Lower leg skin (tissue), 4 donors: Measurements from ENCODE around the gene TENM4. TPM values are rescaled to one million over a fixed set of nuclear protein-coding genes. Genes with fewer than 3 reads are reported as not detected.
A peak's percentile ranks its signal among the peaks of the same experiment; 100 is the strongest.
"Not testable (repeated sequence)": the region's sequence is repeated elsewhere in the genome, so short reads cannot be mapped to it uniquely, and the experiment has no call there.

Experiments used
- DNase-seq, 2 donors: peaks; one replicate each; pipeline ENCODE4 v3.0.0-alpha.2; 2019; ENCODE audit warnings: low spot score in 2 of 2
- H3K4me3 ChIP-seq: fragments of 200-600 bp; sonication (generic); 2 replicates; pipeline ENCODE4 v1.5.1; 2017; ENCODE audit warnings: mild to moderate bottlenecking, low read depth; ENCODE audit not compliant: poor library complexity, severe bottlenecking
- POLR2A ChIP-seq, 2 donors: fragments of 450-650 bp; IDR thresholded peaks; one replicate each; pipeline ENCODE4 v1.6.1; 2016 to 2017; ENCODE audit warnings: antibody characterized with exemption in 2 of 2, mild to moderate bottlenecking in 1 of 2, moderate library complexity in 1 of 2
- WGBS, 2 donors: methylation state at CpG; one replicate each; pipeline ENCODE4 v1.1.5; 2018; 5-methylcytosine and 5-hydroxymethylcytosine counted together
- intact Hi-C: fragments of 100-400 bp; cut with DNase I; formaldehyde crosslinking; loops from one replicate; pipeline ENCODE4 v1.15.0; 2023; ENCODE audit warnings: low total_unique reads
- total RNA-seq, 4 donors: library from RNA; depleted of rRNA; stranded (reverse); fragments of >200 nt; gene quantifications; one replicate each; pipeline ENCODE4 v1.1.0, GENCODE V29; 2016
- TF ChIP-seq, protein P1 (sequence below), 3 donors: fragments of 450-650 bp; IDR thresholded peaks; one replicate each; pipeline ENCODE4 v1.5.1; 2016; ENCODE audit warnings: antibody characterized with exemption in 3 of 3, mild to moderate bottlenecking in 3 of 3, moderate library complexity in 2 of 3

TENM4 gene
- total RNA-seq, 4 donors from 2014 or later, result 34.4 to 41.1 (median 36.6) TPM

DNA sequence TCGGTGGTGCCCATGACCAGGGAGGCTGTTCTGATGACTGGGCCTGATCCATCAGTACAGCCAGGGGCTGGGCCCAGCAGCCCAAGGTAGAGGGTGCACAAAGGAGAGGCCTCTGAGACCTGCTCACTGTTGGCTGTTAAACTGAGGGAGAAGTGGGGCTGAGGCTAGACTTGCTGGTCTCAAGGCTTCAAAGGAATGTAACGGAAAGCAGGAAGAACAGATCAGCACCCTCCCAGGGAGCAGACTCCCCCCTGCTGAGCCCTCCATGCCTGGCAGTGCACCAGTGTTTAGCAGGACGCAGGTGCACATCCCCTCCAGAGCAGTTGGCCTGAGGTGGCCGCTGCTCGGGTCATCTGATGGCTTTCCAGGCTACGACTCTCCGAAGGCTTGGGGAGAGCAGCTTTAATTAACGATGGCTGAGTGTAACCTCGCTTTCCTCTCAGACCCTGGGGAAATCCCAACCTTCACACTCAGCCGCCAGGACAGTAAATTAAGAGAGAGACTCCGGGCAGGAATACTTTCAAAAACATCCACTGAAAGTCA, 610.5 kb downstream of the TENM4 start:
- TF ChIP-seq POLR2A (IDR thresholded peaks at IDR 0.05), result no peak
- TF ChIP-seq, protein P1, sequence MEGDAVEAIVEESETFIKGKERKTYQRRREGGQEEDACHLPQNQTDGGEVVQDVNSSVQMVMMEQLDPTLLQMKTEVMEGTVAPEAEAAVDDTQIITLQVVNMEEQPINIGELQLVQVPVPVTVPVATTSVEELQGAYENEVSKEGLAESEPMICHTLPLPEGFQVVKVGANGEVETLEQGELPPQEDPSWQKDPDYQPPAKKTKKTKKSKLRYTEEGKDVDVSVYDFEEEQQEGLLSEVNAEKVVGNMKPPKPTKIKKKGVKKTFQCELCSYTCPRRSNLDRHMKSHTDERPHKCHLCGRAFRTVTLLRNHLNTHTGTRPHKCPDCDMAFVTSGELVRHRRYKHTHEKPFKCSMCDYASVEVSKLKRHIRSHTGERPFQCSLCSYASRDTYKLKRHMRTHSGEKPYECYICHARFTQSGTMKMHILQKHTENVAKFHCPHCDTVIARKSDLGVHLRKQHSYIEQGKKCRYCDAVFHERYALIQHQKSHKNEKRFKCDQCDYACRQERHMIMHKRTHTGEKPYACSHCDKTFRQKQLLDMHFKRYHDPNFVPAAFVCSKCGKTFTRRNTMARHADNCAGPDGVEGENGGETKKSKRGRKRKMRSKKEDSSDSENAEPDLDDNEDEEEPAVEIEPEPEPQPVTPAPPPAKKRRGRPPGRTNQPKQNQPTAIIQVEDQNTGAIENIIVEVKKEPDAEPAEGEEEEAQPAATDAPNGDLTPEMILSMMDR (IDR thresholded peaks at IDR 0.05), result no peak
- H3K4me3 ChIP-seq, result no peak overlapping the region
- peak in 1 of 2 donors; percentile 50 for DNase-seq
- 86 to 91% methylated on average over 11 of the region's 11 CpGs for WGBS, 2 donors
- intact Hi-C loops, result no loop called here

DNA sequence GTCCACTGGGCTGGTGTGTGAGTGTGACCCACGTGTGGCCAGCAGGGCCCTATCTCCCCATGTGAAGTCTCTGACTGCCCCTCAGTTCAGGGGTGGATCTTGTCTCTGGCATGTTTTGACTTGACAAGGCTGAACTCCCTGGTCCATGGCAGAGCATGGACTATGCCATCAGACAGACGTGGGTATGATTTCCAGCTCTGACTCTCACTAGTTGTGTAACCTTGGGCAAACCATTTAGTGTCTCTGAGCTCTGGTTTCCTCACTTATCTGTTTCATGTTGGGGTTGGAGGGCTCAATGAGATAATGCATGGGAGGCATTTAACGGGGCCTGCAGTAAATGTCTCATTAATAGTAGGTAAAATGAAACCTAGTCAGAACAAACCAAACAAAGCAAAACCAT, 611.7 kb downstream of the TENM4 start:
- WGBS, 2 donors, result 85% methylated on average over 3 of the region's 3 CpGs
- TF ChIP-seq POLR2A (IDR thresholded peaks at IDR 0.05), result no peak
- TF ChIP-seq, protein P1 (IDR thresholded peaks at IDR 0.05), result no peak

DNA sequence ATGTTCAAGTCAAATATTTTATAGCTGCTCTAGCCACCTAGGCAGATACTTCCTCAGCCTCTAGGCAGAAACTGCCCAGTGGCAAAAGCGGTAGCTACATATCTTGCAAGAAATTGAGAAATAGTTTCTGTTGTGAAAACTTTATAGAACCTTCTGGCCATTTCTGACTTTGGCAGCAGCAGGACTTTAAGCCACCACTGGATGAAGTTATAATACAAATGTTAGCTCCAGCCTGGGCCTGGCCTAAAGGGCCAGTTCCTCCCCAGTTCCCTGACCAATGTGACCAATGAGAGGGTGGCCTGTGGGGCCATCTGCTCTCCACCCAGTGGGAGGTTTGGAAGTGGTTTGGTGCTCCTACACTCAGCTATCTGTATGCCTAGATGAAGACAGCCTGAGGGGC, 612.2 kb downstream of the TENM4 start:
- 78 to 83% methylated on average over 1 of the region's 1 CpG for WGBS, 2 donors
- TF ChIP-seq POLR2A (IDR thresholded peaks at IDR 0.05), result no peak
- intact Hi-C loops, result no loop called here
- DNase-seq, result peak in 1 of 2 donors; percentile 79
- no peak overlapping the region for H3K4me3 ChIP-seq

More for the DNA sequence above, 611.7 kb downstream of the TENM4 start:
- no peak overlapping the region for H3K4me3 ChIP-seq
- intact Hi-C loops, result no loop called here
- DNase-seq, result peak in 1 of 2 donors; percentile 3

DNA sequence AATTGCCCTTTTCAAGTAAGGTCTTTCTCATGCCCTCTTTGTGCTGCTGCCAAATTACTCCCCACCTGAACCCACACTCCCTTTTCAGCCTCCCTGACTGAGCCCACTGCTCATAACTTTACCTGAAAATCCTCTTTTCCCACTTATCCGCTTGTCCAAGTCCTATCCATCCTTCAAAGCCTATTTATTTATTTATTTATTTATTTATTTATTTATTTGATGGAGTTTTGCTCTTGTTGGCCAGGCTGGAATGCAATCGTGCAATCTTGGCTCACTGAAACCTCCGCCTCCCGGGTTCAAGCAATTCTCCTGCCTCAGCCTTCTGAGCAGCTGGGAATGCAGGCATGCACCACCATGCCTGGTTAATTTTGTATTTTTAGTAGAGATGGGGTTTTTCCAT, 613.5 kb downstream of the TENM4 start:
- DNase-seq, intact Hi-C loops, H3K4me3 ChIP-seq: not testable (repeated sequence)
- WGBS, 2 donors, result 93 to 95% methylated on average over 4 of the region's 4 CpGs

DNA sequence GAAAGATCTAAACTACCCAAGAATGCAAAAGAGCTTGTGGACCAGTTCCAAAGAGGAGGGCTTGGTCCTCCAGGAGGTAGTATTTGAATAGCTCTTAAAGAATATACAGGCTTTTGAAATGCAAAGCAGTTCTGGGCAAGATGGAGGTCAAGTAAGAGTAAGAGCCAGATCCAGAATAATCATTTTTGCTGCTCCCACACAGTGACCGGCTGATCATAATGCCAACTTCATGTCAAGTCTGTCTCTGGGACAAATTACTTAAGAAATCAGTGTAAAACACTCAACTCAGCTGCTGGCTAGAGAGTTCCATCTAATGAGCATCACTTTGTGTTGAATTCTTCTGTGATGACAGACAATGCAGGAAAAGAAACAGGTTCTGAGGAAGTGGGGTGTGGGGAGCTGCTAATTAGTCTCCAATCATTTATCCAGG, 615.2 kb downstream of the TENM4 start:
- intact Hi-C loops, result no loop called here
- peak in 1 of 2 donors; percentile 40 for DNase-seq
- no peak overlapping the region for H3K4me3 ChIP-seq
- TF ChIP-seq, protein P1 (IDR thresholded peaks at IDR 0.05), result no peak
- no peak for TF ChIP-seq POLR2A (IDR thresholded peaks at IDR 0.05)
- WGBS, 2 donors, result 88 to 92% methylated on average over 1 of the region's 1 CpG

DNA sequence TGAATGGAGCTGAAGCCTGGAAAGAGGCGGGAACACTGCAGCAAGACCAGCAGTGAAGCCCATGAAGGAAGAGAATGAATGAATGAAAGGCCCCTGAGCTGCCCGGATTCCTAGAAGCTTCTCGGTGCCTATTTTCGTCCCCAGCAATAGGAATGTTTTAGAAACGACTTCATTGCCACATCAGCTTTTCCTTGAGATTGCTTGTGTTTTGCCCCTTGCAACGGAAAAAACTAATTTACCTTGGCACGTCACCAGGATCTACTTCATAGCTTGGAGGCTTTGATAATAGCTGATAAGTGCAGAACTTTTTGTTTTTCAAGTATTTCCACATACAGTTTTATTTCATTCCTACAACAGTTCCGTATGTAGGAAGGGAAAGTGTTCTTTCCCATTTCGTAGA, 617.2 kb downstream of the TENM4 start:
- intact Hi-C loops, result no loop called here
- no peak for TF ChIP-seq POLR2A (IDR thresholded peaks at IDR 0.05)
- TF ChIP-seq, protein P1 (IDR thresholded peaks at IDR 0.05), result no peak
- DNase-seq, result peak in 1 of 2 donors; percentile 4
- 66 to 69% methylated on average over 9 of the region's 9 CpGs for WGBS, 2 donors
- no peak overlapping the region for H3K4me3 ChIP-seq

DNA sequence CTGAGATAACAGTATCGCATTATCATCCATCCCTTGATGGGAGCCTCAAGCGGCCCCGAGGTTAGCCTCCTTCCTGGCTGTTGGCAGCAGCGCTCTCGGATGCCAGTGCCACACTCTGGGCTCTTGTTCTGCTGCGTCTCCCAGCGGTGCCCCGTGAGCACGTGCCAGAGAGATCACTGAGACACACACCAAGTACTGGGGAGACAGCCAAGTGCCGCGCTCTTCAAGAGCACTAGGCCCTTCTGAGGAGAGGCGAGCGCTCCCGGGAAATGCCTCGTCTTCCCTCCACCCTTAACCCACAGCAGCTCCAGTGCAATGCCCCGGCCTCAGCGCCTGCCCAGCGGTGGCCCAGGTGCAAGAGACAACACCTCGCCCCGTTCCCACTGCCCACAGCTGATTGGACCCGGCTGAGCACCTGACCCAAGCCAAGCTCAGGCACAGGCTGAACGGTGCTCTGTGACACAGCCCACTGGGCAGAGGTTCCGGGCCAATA, 617.9 kb downstream of the TENM4 start:
- peak in 1 of 2 donors; percentile 68 for DNase-seq
- no peak overlapping the region for H3K4me3 ChIP-seq
- 80 to 89% methylated on average over 21 to 23 of the region's 23 CpGs for WGBS, 2 donors
- intact Hi-C loops, result no loop called here
- TF ChIP-seq, protein P1 (IDR thresholded peaks at IDR 0.05), result no peak
- TF ChIP-seq POLR2A (IDR thresholded peaks at IDR 0.05), result no peak
